Suppressor macrophage treated with lipopolysaccharide for 1 hour (primary cell): ENCODE measurements around the gene HADHB.
A peak's percentile ranks its signal among the peaks of the same experiment; 100 is the strongest.
"Not testable (repeated sequence)": the region's sequence is repeated elsewhere in the genome, so short reads cannot be mapped to it uniquely, and the experiment has no call there.

Experiments
- DNase-seq, 3 donors: peaks; one replicate each; pipeline ENCODE4 v3.0.0-alpha.2; 2020 to 2022

HADHB gene

DNA sequence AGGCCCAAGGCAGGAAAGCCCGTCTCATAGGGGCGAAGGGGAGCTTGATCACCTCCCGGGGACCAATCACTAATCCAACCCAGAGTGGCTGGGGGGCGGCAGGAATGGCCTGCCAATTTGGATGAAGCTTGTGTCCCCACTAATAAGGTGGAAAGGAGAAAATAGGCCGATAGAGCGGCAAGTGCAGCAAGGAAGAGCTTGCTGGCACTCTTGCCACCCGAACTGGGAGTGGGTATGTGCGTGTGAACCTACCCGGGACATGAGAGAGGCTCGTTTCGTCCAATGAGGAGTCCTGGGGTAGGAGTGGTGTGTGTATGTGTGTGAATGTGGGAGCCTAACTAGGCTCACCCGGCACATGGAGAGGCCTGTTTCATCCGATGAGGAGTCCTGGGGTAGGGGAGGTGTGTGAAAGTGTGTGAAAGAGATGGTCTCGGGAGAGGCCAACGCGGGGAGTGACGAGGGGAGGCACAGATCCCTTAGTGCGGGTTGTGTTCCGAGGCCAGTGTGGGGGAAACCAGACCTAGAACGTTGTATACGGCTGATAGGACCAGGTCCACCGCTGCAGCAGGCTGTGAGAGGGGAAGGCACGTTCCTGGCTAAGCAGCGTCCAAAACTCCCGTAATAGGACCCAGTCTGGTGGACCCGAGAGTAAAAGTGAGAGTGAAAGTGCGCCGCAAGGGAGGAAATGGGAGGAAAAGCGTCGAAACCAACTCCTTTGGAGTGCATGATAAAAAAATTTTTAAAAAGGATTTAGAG, 54.1 kb downstream of the HADHB start:
- DNase-seq = peak; percentile 46 to 61 (median 58)

GRCh38 chr2:26299471-26300101, 54.8 kb downstream of the HADHB start:
- peak; percentile 50 to 75 (median 65) for DNase-seq

DNA sequence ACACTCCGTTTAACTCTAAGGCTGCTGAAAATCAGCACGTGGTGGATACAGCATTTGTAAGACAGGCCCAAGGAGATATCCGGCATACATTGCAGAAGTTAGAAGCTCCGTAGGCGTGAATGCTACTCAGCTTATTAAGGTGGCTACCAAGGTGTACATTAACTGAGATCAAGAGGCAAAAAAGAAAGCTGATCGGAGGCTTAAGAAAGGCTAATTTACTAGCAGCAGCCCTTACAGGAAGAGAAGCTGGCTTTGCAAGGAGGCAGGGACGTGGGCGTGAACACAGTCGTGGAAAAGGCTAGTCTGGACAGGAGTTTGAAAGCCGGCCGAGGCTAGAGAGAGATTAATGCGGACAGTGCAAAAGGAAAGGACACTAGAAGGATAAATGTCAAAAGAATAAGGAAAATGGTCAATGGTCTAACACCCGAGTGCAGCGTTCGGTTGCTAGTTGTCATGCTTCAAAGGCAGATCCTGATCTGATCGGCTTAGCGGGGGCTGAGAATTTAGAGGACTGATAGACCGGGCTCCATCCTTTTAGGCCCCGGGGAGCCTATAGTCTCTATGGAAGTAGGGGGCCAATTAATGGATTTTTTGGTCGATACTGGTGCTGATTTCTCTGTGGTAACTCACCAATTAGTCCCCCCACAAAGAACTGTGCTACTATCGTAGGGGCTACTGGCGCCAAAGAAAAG, 55.6 kb downstream of the HADHB start:
- DNase-seq = peak; percentile 37 to 49 (median 41)

- no peak for DNase-seq
Observed at GRCh38 chr2:26302846-26303245, 58.1 kb downstream of the HADHB start.

- not testable (repeated sequence) for DNase-seq
Observed at GRCh38 chr2:26305094-26305493, 60.4 kb downstream of the HADHB start.

- no peak for DNase-seq
Observed at GRCh38 chr2:26305540-26305939, 60.8 kb downstream of the HADHB start.

GRCh38 chr2:26309921-26310320, 65.2 kb downstream of the HADHB start:
- DNase-seq = no peak

DNA sequence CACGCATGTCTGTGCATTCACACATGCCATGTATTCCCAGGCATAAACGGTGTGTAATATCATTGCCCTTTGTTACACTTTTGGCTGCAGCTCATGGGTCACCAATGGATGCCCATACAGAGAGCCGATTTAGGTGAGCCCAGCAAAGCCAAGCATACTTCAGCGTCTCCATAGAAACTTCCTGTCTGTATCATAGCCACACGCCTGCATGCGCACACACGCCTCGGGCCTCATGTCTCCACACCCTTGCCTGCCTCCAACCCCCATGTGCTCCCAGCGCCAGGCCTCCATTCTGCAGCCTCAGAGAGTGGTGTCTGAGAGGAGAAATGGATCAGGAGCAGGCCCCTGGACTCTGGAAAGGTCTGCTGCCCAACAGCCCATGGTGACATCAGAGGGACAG, 67.7 kb downstream of the HADHB start:
- DNase-seq = no peak

DNA sequence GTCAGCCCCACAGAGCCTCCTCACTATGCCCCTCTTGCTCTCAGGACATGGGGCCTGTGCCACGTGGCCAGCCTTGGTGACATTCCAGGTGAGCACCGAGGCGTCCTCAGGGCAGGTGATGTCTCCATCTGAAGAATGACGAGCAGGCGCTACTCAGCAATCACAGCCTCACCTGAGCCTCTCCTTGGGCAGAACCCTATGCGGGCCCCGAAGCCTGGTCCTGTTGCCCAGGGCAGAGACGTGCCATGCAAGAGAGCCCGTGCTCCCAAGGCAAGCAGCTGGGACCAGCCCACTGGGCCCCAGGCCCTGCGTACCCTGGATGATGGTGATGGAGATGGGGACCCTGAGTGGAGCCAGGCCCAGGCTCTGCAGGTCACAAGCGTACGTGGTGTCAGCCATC, 68.7 kb downstream of the HADHB start:
- no peak for DNase-seq

DNA sequence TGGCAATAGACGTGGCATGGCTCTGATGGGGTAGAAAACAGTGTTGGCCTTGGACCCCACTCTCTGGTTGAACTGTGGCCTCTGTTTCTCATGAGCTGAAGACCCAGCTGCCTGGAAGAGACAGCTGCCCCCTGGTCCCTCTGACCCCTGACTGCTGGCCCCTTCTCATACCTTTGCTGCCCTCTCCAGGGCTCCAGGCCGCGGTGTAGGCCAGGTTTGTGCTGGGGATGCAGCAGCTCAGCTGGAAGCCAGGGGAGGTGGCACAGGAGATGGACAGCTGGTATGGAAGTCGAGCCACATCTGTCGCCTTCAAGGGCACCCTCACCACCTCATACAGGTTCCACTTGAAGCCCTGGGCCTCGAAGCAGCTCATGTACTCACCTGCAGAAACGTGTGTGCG, 69.5 kb downstream of the HADHB start:
- DNase-seq = no peak

- DNase-seq = no peak
Observed at GRCh38 chr2:26316041-26316440, 71.3 kb downstream of the HADHB start.

GRCh38 chr2:26316845-26317244, 72.1 kb downstream of the HADHB start:
- no peak for DNase-seq

DNA sequence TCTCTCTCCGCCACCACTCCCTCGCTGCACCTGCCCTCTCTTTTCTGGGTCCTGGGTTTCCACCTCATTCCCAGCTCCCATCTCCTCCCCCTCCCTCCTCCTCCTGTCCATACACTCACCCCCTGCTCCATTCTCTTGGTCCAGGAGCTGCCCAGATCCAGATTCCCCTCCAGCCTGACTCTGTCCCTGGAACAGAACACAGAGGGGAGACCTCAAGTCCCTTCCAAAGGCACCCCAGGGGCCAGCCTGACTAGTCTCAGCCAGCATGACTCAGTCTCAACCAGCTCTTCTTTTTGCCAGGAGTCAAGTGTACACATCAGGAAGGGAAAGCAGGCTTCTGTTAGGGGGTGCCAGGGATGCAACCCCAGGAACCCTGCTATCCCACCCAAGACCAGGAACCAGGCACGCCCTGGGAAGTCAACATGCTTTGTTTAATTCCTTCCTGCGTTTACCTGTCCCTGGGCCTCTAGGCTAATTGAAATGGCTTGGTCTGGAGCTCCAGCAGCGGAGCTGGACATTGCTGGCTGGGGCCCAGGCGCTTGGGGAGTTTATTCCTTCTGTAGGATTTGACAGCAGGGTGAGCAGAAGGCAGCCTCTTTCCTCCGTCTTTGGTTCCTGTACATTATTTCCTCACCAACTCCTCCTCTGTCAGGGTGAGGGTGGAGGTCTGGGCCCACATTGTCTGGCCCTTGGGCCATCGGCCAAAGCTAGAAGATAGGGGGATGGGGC, 72.8 kb downstream of the HADHB start:
- no peak for DNase-seq

DNA sequence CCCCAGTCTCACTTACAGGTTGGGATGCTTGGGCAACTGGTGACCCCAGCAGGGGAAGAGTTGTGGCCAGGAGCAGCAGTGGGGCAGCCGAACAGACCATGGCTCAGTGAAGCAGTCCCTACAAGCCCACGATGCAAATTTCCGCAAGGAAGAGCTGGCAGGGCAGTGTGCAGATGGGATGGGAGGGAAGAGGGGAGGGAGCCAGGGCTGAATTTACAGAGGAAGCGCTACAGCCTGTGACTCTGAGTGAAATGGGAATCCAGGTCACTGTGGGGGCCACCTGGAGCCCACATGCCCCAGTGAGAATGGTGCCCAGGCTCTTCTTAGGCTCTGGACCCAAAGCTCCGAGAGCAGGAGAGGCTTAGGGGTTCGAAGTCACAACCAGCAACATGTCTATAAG, 74.2 kb downstream of the HADHB start:
- DNase-seq = no peak

DNA sequence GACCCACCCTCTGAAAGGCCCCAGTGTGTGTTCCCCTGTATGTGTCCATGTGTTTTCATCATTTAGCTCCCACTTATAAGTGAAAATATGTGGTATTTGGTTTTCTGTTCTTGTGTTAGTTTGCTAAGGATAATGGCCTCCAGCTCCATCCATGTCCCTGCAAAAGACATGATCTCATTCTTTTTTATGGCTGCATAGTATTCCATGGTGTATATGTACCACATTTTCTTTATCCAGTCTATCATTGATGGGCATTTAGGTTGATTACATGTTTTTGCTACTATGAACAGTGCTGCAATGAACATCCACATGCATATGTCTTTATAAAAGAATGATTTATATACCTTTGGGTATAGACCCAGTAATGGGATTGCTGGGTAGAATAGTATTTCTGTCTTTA, 79.7 kb downstream of the HADHB start:
- not testable (repeated sequence) for DNase-seq

DNA sequence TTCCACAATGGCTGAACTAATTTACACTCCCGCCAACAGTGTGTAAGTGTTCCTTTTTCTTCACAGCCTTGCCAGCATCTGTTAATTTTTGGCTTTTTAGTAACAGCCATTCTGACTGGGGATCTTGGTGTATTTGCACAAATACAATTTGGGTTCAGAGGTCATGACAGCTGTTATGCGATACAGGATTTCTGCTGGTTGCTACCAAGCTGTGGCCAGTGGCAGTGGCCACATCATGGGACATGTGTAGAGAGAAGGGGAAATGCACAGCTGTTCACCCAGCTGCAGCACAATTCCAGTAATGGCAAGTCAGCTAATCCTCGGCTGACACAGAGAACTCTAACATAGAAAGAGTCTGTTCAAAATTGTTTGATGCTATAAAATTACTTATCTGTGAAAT, 80.2 kb downstream of the HADHB start:
- peak; percentile 41 to 45 (median 43) for DNase-seq

DNA sequence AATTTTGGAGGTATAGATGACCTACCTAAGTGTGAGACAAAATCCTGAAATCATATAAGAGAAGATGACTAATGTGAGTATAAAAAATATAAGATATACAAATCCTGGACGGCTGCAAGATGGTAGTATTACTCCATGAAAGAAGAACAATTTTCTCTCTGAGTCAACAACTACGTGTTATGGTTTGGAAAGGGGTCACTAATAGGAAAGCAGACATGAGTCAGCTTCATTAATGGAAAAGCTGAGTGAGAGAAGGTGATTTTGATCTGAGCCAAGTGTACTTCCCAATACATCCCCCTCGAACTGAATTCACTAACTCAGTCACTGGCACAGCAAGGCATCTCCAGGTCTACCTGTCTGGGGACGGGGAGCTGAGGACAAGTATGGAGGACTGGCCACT, 81.1 kb downstream of the HADHB start:
- DNase-seq = peak; percentile 24 to 64 (median 48)

- no peak for DNase-seq
Observed at GRCh38 chr2:26326514-26326913, 81.8 kb downstream of the HADHB start.

GRCh38 chr2:26327291-26328272, 82.8 kb downstream of the HADHB start:
- peak in 1 of 3 donors; percentile 27 for DNase-seq

GRCh38 chr2:26329083-26329482, 84.3 kb downstream of the HADHB start:
- DNase-seq = not testable (repeated sequence)

GRCh38 chr2:26330114-26330549, 85.4 kb downstream of the HADHB start:
- DNase-seq = peak; percentile 88 to 91 (median 91)

DNA sequence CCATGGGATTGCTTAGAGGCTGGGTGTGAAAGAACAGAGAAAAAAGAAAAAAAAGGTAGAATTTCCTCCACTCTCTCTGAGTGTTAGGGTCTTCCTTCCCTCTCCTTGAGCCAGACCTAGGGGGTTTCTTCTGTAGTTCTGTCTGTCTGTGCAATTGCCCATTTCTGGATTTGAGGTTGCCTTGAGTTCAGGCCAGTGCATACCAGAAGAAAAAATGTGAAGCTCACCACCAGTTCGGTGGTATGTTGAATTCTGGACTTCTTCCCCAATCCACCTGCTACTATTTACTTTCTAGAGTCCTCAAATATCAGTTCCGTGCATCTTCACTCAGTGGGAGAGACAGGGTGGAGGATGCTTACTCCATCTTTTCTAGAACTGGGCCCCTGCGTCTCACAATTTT, 85.9 kb downstream of the HADHB start:
- DNase-seq = no peak
